DOHH2 (cell line): Measurements from ENCODE around the gene SLF2.

Experiments used
- H3F3A ChIP-seq: fragments of 200-600 bp; sonication (generic), shearing (Covaris generic); 2 replicates; pipeline ENCODE4 v1.6.0; 2016; ENCODE audit warnings: antibody characterized with exemption, mild to moderate bottlenecking; ENCODE audit not compliant: control insufficient read depth, insufficient read depth
- H3K27ac ChIP-seq: fragments of 200-600 bp; sonication (generic); 2 replicates; pipeline ENCODE4 v1.5.1; 2014; ENCODE audit warnings: low read depth, mild to moderate bottlenecking, low read length, moderate library complexity
- H3K27me3 ChIP-seq: fragments of 200-600 bp; sonication (generic); 2 replicates; pipeline ENCODE4 v1.6.1; 2014; ENCODE audit warnings: mild to moderate bottlenecking, low read length, mixed read lengths; ENCODE audit not compliant: control insufficient read depth
- H3K36me3 ChIP-seq: fragments of 200-600 bp; sonication (generic); 2 replicates; pipeline ENCODE4 v1.6.1; 2014; ENCODE audit warnings: mild to moderate bottlenecking, low read length, moderate library complexity, mixed read lengths; ENCODE audit not compliant: control insufficient read depth
- H3K4me1 ChIP-seq: fragments of 200-600 bp; sonication (generic); 2 replicates; pipeline ENCODE4 v1.6.1; 2014; ENCODE audit warnings: mild to moderate bottlenecking, low read length, mixed read lengths; ENCODE audit not compliant: control insufficient read depth
- H3K4me2 ChIP-seq: fragments of 200-600 bp; sonication (generic); 2 replicates; pipeline ENCODE4 v1.6.0; 2014; ENCODE audit warnings: mild to moderate bottlenecking, low read length, moderate library complexity
- H3K4me3 ChIP-seq: fragments of 200-600 bp; sonication (generic); 2 replicates; pipeline ENCODE4 v1.5.1; 2014; ENCODE audit warnings: mild to moderate bottlenecking, low read length, mixed read lengths
- H3K79me2 ChIP-seq: fragments of 200-600 bp; sonication (generic); 2 replicates; pipeline ENCODE4 v1.6.1; 2014; ENCODE audit warnings: mild to moderate bottlenecking, low read length, mixed read lengths; ENCODE audit not compliant: control insufficient read depth
- H3K9me2 ChIP-seq: fragments of 200-600 bp; sonication (generic); replicated peaks from 2 replicates; pipeline ENCODE4 v1.6.1; 2014; ENCODE audit warnings: mild to moderate bottlenecking, low read length, mixed read lengths; ENCODE audit not compliant: control insufficient read depth
- H3K9me3 ChIP-seq: fragments of 200-600 bp; sonication (generic); 2 replicates; pipeline ENCODE4 v1.6.1; 2014; ENCODE audit warnings: antibody characterized with exemption, low read length, mixed read lengths; ENCODE audit not compliant: control insufficient read depth, insufficient read depth
- H4K20me1 ChIP-seq: fragments of 200-600 bp; sonication (generic); 2 replicates; pipeline ENCODE4 v1.6.0; 2014; ENCODE audit warnings: low read depth, mild to moderate bottlenecking, antibody characterized with exemption, low read length, moderate library complexity; ENCODE audit not compliant: control insufficient read depth, insufficient read depth
- EZH2phosphoT487 ChIP-seq: fragments of 200-600 bp; sonication (generic); IDR thresholded peaks from 2 replicates; pipeline ENCODE4 v1.6.1; 2017; ENCODE audit warnings: borderline replicate concordance, mild to moderate bottlenecking, antibody characterized with exemption, low read length, moderate library complexity, mixed read lengths
- TF ChIP-seq, protein P1 (sequence below): fragments of 200-600 bp; sonication (generic); IDR thresholded peaks from one replicate; pipeline ENCODE4 v1.5.1; 2014; ENCODE audit warnings: antibody characterized with exemption, mild to moderate bottlenecking, low read depth, low read length; ENCODE audit not compliant: poor library complexity, severe bottlenecking

SLF2 gene

DNA sequence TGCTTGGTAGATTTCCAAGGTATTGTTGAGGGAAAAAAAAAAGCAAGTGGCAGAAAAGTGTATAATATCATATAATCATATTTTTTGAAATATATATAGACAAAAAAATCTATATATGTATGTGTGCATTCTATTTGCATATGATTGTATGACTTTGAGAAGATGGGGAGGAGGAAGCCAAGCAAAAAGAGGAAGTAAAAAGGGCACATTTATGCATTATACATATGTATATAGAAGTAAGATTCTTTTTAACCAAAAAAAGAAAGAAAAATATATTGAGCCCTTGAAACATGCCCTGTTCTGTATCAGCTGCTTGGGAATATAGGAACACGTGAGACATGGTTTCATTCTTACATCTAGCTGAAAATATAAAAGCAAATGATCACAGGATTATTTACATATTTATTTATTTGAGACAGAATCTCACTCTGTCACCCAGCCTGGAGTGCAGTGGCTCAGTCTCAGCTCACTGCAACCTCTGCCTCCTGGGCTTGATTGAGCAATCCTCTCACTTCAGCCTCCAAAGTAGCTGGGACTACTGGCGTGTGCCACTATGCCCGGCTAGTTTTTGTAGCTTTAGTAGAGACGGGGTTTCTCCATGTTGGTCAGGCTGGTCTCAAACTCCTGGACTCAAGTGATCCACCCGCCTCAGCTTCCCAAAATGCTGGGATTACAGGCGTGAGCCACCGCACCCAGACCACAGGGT is 18.0 kb upstream of the SLF2 start:
- no peaks in the 10 kb centered on the region for H4K20me1 ChIP-seq
- H3K27ac ChIP-seq, result peak overlapping the region; percentile 80
- no peaks in the 10 kb centered on the region for H3K9me3 ChIP-seq
- H3K36me3 ChIP-seq, result no peaks in the 10 kb centered on the region
- no peaks in the 10 kb centered on the region for H3K27me3 ChIP-seq
- peaks cover 18% of the 10 kb centered on the region for H3F3A ChIP-seq
- H3K4me1 ChIP-seq, result peaks cover 28% of the 10 kb centered on the region
- H3K9me2 ChIP-seq, result no peaks in the 10 kb centered on the region
- peak overlapping the region; percentile 67 for H3K4me3 ChIP-seq
- H3K4me2 ChIP-seq, result peak overlapping the region; percentile 90
- H3K79me2 ChIP-seq, result no peaks in the 10 kb centered on the region
- TF ChIP-seq, protein P1, sequence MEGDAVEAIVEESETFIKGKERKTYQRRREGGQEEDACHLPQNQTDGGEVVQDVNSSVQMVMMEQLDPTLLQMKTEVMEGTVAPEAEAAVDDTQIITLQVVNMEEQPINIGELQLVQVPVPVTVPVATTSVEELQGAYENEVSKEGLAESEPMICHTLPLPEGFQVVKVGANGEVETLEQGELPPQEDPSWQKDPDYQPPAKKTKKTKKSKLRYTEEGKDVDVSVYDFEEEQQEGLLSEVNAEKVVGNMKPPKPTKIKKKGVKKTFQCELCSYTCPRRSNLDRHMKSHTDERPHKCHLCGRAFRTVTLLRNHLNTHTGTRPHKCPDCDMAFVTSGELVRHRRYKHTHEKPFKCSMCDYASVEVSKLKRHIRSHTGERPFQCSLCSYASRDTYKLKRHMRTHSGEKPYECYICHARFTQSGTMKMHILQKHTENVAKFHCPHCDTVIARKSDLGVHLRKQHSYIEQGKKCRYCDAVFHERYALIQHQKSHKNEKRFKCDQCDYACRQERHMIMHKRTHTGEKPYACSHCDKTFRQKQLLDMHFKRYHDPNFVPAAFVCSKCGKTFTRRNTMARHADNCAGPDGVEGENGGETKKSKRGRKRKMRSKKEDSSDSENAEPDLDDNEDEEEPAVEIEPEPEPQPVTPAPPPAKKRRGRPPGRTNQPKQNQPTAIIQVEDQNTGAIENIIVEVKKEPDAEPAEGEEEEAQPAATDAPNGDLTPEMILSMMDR, result no peak
- no peak for TF ChIP-seq EZH2phosphoT487

DNA sequence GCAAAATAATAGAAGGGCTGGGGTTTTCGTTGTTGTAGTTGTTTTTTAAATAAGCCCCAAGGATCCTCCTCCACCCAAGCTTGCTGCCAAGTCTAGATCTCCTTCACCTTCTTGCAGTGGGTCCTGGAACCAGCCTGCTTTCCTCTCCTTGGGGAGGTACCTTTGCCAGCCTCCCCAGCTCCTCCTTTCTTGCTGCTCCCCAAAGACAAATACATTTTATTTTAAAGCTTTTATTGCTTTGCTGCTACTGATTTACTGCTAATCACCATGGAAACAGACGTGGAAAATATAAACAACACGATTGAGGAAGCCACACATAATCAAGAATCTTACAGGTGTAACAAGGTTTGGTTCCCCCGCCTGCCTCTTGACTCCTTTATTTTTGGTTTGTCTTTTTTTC is 17.4 kb upstream of the SLF2 start:
- Histone ChIP-seq H3K27me3 (no peaks in the 10 kb centered on the region), H3K9me3 (no peaks in the 10 kb centered on the region), H3K79me2 (no peaks in the 10 kb centered on the region), H3F3A (peaks cover 18% of the 10 kb centered on the region), H3K27ac (peak overlapping the region; percentile 80), H4K20me1 (no peaks in the 10 kb centered on the region), H3K4me1 (peaks cover 28% of the 10 kb centered on the region), H3K9me2 (no peaks in the 10 kb centered on the region), H3K4me3 (peak overlapping the region; percentile 67), H3K36me3 (no peaks in the 10 kb centered on the region), H3K4me2 (peak overlapping the region; percentile 90)
- TF ChIP-seq EZH2phosphoT487, result no peak
- TF ChIP-seq, protein P1, result no peak

DNA sequence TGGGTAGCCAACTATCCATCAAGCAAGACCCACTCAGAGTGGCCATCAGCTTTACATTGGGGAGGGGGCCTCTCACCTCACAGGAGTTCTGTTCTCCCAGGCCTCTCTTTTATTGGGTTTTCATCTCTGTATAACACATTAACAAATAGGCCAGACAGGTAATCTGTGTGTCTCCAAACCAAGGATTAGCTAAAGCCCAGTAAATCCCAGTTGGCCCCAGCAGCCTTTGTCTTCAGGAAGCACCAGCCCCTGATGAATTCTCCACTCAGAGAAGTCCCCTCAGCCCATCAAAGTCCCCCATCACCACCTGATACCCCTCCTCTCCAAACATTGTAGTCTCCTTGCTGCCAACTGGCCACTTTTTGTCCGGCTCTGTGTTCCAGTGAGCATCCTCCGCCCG is 16.9 kb upstream of the SLF2 start:
- no peaks in the 10 kb centered on the region for H4K20me1 ChIP-seq
- no peaks in the 10 kb centered on the region for H3K9me2 ChIP-seq
- H3K9me3 ChIP-seq, result no peaks in the 10 kb centered on the region
- H3K79me2 ChIP-seq, result no peaks in the 10 kb centered on the region
- no peaks in the 10 kb centered on the region for H3K36me3 ChIP-seq
- peaks cover 28% of the 10 kb centered on the region for H3K4me1 ChIP-seq
- H3K27ac ChIP-seq, result peak overlapping the region; percentile 80
- peak overlapping the region; percentile 90 for H3K4me2 ChIP-seq
- no peaks in the 10 kb centered on the region for H3K27me3 ChIP-seq
- TF ChIP-seq, protein P1, result no peak
- no peak for TF ChIP-seq EZH2phosphoT487
- peak overlapping the region; percentile 67 for H3K4me3 ChIP-seq
- H3F3A ChIP-seq, result peaks cover 18% of the 10 kb centered on the region
